Small intestine (tissue), 7 donors: Measurements from ENCODE around the gene CCDC18. TPM values are rescaled to one million over a fixed set of nuclear protein-coding genes. Genes with fewer than 3 reads are reported as not detected.
A peak's percentile ranks its signal among the peaks of the same experiment; 100 is the strongest.
"Not testable (repeated sequence)": the region's sequence is repeated elsewhere in the genome, so short reads cannot be mapped to it uniquely, and the experiment has no call there.

Experiments used
- DNase-seq, 2 donors: peaks; one replicate each; pipeline versions ENCODE4 v3.0.0 to v3.0.0-alpha.2; 2013
- FAIRE-seq: peaks from 2 replicates; lab custom pipeline; 2012; peaks lifted over from hg19 to GRCh38; lab: Jason Lieb, UNC
- H3K27ac ChIP-seq, 3 donors: one replicate each; pipeline ENCODE4 v1.5.1; 2013; ENCODE audit warnings: low read length in 2 of 3, mild to moderate bottlenecking in 2 of 3, control low read depth in 1 of 3, inconsistent platforms in 1 of 3, low read depth in 1 of 3, moderate library complexity in 1 of 3
- H3K27me3 ChIP-seq, 3 donors: one replicate each; pipeline ENCODE4 v1.6.1; 2013; ENCODE audit warnings: low read length in 3 of 3, inconsistent platforms in 1 of 3; ENCODE audit not compliant: control insufficient read depth in 3 of 3, insufficient read depth in 3 of 3
- H3K36me3 ChIP-seq, 3 donors: one replicate each; pipeline ENCODE4 v1.6.1; 2013; ENCODE audit warnings: low read length in 3 of 3, inconsistent platforms in 1 of 3, low read depth in 1 of 3, mild to moderate bottlenecking in 1 of 3, moderate library complexity in 1 of 3; ENCODE audit not compliant: control insufficient read depth in 3 of 3, insufficient read depth in 2 of 3
- H3K4me1 ChIP-seq, 3 donors: one replicate each; pipeline ENCODE4 v1.6.1; 2013; ENCODE audit warnings: low read length in 2 of 3, inconsistent platforms in 1 of 3, low read depth in 1 of 3, mild to moderate bottlenecking in 1 of 3, moderate library complexity in 1 of 3; ENCODE audit not compliant: control insufficient read depth in 3 of 3, insufficient read depth in 2 of 3
- H3K4me3 ChIP-seq, 3 donors: one replicate each; pipeline ENCODE4 v1.5.1; 2013; ENCODE audit warnings: low read length in 3 of 3, control low read depth in 1 of 3, inconsistent platforms in 1 of 3, low read depth in 1 of 3, mild to moderate bottlenecking in 1 of 3, moderate library complexity in 1 of 3
- H3K9me3 ChIP-seq, 2 donors: one replicate each; pipeline ENCODE4 v1.6.1; 2013; ENCODE audit warnings: low read depth in 1 of 2, low read length in 1 of 2; ENCODE audit not compliant: control insufficient read depth in 2 of 2, insufficient read depth in 1 of 2
- WGBS, 3 donors: extraction: QIAGEN DNeasy Blood & Tissue Kit; methylation state at CpG; one replicate each; pipeline ENCODE4 v1.1.7; 2013; 5-methylcytosine and 5-hydroxymethylcytosine counted together
- polyA plus RNA-seq, 4 donors: library from polyadenylated mRNA; stranded (reverse) in 3 of 4; unstranded in 1 of 4; fragments of 200-250 nt in 3 of 4; fragments of 120-200 nt in 1 of 4; gene quantifications; one replicate each; pipeline versions ENCODE4 v1.2.1 to v1.2.3, GENCODE V29; 2013
- donor health status: healthy with polysubstance abuse.
- donor health status: control.
- donor health status: control.
- donor health status: Bipolar disorder and iron deficiency.
- donor health status: healthy.

Gene CCDC18
- polyA plus RNA-seq, 4 donors, result 1.4 to 6.4 (median 4.3) TPM

DNA sequence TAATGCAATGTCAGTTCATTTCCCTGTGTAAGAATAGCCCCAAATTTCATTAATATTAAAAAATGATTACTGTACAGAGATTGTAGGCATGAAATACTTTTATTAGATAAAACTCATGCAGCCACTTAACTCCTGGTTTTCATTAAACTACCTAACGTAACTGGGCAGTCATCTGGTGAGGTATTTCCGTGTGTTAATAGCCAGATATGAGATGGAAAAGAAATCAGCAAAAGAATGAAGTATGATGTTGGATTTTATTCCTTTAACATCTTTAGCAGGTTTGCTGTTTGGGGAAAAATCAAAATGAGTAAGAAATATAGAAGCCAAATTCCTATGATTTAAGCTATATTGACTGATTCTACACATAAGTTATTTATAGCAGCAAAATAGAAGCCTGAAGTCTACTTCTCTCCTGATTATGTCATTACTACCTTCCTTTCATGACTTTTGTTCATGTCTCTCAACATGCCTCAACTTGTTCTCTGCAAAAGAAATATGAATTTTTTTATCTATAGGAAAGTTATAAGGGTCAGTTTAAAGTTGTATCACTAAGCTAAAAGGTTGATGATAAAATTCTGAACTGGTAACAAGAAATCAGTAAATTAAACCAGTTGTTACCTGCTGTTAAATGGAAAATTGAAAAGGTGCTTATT lies 42.6 kb downstream of the CCDC18 start:
- H3K4me3 ChIP-seq, result no peak overlapping the region
- WGBS, 3 donors, result 96 to 99% (median 97%) methylated on average over 2 of the region's 2 CpGs
- no peak for FAIRE-seq

DNA sequence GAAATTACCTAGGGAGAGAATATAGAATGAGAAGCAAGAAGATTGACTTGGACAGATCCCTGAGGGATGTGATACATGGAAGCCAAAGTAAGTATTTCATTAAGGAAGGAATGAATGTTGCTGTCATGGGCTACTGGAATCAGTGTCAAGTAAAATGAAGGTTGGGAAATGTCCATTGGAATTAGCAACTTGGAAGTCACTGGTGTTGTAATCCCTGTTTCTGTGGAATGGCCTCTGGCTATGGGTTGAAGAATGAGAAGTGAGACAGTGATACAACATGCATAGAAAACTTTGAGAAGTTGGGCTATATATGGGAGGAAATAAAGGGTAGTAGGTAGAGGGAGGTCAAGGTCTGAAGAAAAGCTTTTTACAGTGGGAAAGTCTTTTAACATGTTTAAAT lies 54.7 kb downstream of the CCDC18 start:
- no peak for FAIRE-seq
- Histone ChIP-seq H3K27me3 (no peaks in the 10 kb centered on the region), H3K4me3 (no peak overlapping the region), H3K9me3 (peaks cover 0 to 4% of the 10 kb centered on the region in 2 donors), H3K27ac (no peak overlapping the region), H3K4me1 (no peaks in the 10 kb centered on the region), H3K36me3 (peaks cover 0 to 4% (median 0%) of the 10 kb centered on the region in 3 donors)
- no peak for DNase-seq

More for the DNA sequence above, 42.6 kb downstream of the CCDC18 start:
- no peak overlapping the region for H3K27ac ChIP-seq
- no peaks in the 10 kb centered on the region for H3K27me3 ChIP-seq
- H3K9me3 ChIP-seq, result no peaks in the 10 kb centered on the region
- H3K36me3 ChIP-seq, result peaks cover 0 to 3% (median 2%) of the 10 kb centered on the region in 3 donors
- no peaks in the 10 kb centered on the region for H3K4me1 ChIP-seq
- DNase-seq, result no peak

DNA sequence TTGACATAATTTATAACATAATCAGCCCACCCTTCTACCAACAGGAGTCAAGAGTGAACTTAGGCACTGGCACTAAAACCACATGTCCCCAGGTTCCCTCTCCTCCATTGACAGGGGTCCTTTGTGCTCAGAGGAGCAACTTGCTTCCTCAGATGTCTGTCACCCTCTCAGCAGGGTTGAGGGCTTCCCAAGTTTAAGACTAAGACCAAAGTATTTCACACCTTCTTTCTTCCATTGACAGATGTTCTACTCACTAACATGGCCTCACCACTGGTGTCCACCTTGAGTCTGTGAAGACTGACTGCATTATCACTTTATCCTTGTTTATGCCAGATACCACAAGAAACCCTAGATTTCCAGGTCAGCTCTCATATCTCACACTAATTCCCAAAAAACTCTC lies 56.5 kb downstream of the CCDC18 start:
- Histone ChIP-seq H3K27me3 (no peaks in the 10 kb centered on the region), H3K9me3 (peaks cover 0 to 6% of the 10 kb centered on the region in 2 donors), H3K4me3 (no peak overlapping the region), H3K27ac (no peak overlapping the region), H3K4me1 (no peaks in the 10 kb centered on the region), H3K36me3 (peaks cover 0 to 9% (median 0%) of the 10 kb centered on the region in 3 donors)
- FAIRE-seq (no peak), DNase-seq (no peak)

DNA sequence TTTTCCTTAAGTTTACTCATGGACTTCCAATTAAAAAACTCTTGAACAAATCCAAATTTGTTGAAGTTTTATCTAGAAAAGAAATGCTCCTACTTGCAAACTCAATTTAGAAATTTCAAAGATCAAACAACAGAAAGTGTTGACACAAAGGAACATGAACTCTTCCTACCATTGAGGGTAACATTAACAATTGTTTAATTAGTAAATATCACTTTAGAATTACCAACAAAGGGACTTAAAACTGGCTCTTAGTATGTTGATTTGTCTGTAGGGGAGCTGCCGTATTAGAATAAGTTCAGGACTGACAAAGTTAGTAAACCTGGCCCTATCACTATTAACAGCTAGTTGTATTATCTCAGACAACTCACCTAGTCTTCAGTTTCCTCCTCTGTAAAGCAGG lies 57.9 kb downstream of the CCDC18 start:
- H3K27me3 ChIP-seq, result no peaks in the 10 kb centered on the region
- no peak overlapping the region for H3K4me3 ChIP-seq
- H3K4me1 ChIP-seq, result no peaks in the 10 kb centered on the region
- no peak overlapping the region for H3K27ac ChIP-seq
- WGBS, 3 donors, result 97 to 98% (median 98%) methylated on average over 1 of the region's 1 CpG
- peaks cover 0 to 18% of the 10 kb centered on the region in 2 donors for H3K9me3 ChIP-seq
- FAIRE-seq (no peak), DNase-seq (no peak)
- H3K36me3 ChIP-seq, result peaks cover 0 to 11% (median 0%) of the 10 kb centered on the region in 3 donors

DNA sequence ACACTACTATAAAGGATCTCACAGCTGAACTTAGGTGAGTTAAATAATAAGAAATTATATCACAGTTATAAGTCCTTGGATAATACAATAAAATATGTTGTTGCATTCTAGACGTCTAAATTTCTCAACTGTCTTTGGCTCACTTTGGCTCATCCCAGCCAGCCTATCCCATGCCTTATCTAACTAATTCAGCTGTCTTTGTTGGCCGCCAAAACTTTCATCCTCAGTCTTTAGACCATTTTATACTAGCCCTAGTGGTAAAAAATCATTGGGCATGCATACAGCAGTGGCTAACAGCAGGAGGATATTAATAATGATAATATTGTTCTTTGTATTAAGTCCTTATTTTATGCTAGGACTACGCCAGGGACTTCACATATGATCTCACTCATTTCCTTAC lies 59.3 kb downstream of the CCDC18 start:
- Histone ChIP-seq H3K4me3 (no peak overlapping the region), H3K4me1 (no peaks in the 10 kb centered on the region), H3K36me3 (peaks cover 0 to 11% (median 0%) of the 10 kb centered on the region in 3 donors), H3K9me3 (peaks cover 0 to 25% of the 10 kb centered on the region in 2 donors), H3K27ac (no peak overlapping the region), H3K27me3 (no peaks in the 10 kb centered on the region)
- FAIRE-seq (no peak), DNase-seq (no peak)
- 87 to 95% (median 87%) methylated on average over 3 of the region's 3 CpGs for WGBS, 3 donors

DNA sequence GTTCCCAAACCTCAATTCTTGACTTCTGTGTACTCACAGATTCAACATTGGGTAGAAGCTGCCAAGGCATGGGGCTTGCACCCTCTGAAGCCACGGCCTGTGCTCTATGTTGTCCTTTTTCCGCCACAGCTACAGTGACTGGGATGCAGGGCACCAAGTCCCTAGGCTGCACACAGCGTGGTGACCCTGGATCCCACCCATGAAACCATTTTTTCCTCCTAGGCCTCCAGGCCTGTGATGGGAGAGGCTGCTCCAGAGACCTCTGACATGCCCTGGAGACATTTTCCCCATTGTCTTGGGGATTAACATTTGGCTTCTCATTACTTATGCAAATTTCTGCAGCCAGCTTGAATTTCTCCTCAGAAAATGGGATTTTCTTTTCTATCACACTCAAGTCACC lies 62.7 kb downstream of the CCDC18 start:
- not testable (repeated sequence) for H3K27me3 ChIP-seq, FAIRE-seq, H3K27ac ChIP-seq, DNase-seq, H3K4me1 ChIP-seq, H3K4me3 ChIP-seq
- peaks cover 0 to 25% of the 10 kb centered on the region in 2 donors for H3K9me3 ChIP-seq
- 96 to 98% (median 98%) methylated on average over 3 of the region's 3 CpGs for WGBS, 3 donors
- H3K36me3 ChIP-seq, result peaks cover 0 to 11% (median 0%) of the 10 kb centered on the region in 3 donors

DNA sequence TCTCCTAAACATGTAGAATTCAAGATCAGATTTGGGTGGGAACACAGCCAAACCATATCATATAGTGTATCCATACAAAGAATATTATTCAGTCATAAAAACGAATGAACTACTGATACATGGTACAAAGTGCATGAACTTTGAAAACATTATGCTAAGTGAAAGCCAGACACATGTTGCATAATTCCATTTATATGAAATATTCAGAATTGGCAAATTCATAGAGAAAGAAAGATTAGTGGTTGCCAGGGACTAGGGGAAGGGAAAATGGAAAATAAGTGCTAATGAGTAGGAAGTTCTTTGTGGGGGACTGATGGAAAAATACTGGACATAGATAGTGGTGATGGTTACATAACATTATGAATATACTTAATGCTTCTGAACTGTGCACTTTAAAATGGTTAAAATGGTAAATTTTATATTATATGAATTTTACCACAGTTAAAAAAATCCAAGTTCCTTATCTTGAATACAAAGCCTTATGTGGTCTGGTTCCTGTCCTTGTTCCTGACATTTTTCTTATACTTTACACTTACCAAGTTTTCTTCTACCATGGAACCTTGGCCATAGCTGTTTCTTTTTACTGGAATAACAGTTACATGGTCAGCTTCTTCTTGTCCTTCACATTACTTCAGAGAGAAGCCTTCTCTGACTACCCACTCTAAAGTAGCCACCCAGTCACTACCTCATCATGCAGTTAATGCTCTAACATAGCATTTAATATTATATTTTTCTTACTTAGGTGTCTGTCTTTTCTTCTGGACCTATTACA lies 64.0 kb downstream of the CCDC18 start:
- H3K27me3 ChIP-seq, result no peaks in the 10 kb centered on the region
- peaks cover 0 to 25% of the 10 kb centered on the region in 2 donors for H3K9me3 ChIP-seq
- DNase-seq (peak; percentile 23 to 72), FAIRE-seq (peak; percentile 19)
- no peak overlapping the region for H3K27ac ChIP-seq
- no peak overlapping the region for H3K4me3 ChIP-seq
- peaks cover 0 to 11% (median 0%) of the 10 kb centered on the region in 3 donors for H3K36me3 ChIP-seq
- no peaks in the 10 kb centered on the region for H3K4me1 ChIP-seq
- WGBS, 3 donors, result 15 to 53% (median 43%) methylated on average over 1 of the region's 1 CpG

DNA sequence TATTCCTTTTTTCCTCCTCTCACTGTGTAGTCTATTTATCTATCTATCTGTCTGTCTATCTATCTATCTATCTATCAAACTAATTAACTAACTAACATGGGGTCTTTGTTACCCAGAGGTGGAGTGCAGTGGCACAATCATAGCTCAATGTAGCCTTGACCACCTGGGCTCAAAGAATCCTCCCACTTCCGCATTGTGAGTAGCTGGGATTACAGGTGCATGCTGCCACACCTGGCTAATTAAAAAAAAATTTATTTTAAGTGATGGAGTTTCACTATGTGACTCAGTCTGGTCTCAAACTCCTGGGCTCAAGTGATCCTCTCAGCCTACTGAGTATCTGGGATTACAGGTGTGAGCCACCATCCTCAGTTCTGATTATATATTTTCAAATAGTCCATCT lies 71.4 kb downstream of the CCDC18 start:
- H3K27ac ChIP-seq, result no peak overlapping the region
- H3K4me1 ChIP-seq, result no peaks in the 10 kb centered on the region
- FAIRE-seq (no peak), DNase-seq (no peak)
- 93 to 97% (median 97%) methylated on average over 1 of the region's 1 CpG for WGBS, 3 donors
- H3K27me3 ChIP-seq, result no peaks in the 10 kb centered on the region
- H3K9me3 ChIP-seq, result peaks cover 0 to 15% of the 10 kb centered on the region in 2 donors
- peaks cover 0 to 12% (median 0%) of the 10 kb centered on the region in 3 donors for H3K36me3 ChIP-seq
- no peak overlapping the region for H3K4me3 ChIP-seq
